ENCODE results near the gene PCDHGB2.
"Not testable (repeated sequence)": the region's sequence is repeated elsewhere in the genome, so short reads cannot be mapped to it uniquely, and the experiment has no call there.

The PCDHGB2 gene

DNA sequence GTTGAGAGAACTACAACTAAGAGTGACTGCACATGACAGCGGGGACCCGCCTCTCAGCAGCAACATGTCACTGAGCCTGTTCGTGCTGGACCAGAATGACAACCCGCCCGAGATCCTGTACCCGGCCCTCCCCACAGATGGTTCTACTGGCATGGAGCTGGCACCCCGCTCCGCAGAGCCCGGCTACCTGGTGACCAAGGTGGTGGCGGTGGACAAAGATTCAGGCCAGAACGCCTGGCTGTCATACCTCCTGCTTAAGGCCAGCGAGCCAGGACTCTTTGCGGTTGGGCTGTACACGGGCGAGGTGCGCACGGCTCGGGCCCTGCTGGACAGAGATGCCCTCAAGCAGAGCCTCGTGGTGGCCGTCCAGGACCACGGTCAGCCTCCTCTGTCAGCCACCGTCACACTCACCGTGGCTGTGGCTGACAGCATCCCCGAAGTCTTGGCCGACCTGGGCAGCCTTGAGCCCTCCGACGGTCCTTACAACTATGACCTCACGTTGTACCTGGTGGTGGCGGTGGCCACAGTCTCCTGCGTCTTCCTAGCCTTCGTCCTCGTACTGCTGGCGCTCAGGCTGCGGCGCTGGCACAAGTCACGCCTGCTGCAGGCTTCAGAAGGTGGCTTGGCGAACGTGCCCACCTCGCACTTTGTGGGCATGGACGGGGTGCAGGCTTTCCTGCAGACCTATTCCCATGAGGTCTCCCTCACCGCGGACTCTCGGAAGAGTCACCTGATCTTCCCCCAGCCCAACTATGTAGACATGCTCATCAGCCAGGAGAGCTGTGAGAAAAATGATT lies 24.9 kb downstream of the PCDHGB2 start:
- no peak overlapping the region for H3K27ac Mint-ChIP-seq
- no peak overlapping the region for H3K4me3 Mint-ChIP-seq
- peaks cover 26% of the 10 kb centered on the region for H3K27me3 Mint-ChIP-seq (ENCODE audit: low read depth)
- DNase-seq (ENCODE audit: low spot score): no peak
- H3K9me3 Mint-ChIP-seq: peaks cover 28% of the 10 kb centered on the region
- no peaks in the 10 kb centered on the region for H3K4me1 Mint-ChIP-seq (ENCODE audit: low read depth)
- H3K36me3 Mint-ChIP-seq (ENCODE audit: low read depth): no peaks in the 10 kb centered on the region

DNA sequence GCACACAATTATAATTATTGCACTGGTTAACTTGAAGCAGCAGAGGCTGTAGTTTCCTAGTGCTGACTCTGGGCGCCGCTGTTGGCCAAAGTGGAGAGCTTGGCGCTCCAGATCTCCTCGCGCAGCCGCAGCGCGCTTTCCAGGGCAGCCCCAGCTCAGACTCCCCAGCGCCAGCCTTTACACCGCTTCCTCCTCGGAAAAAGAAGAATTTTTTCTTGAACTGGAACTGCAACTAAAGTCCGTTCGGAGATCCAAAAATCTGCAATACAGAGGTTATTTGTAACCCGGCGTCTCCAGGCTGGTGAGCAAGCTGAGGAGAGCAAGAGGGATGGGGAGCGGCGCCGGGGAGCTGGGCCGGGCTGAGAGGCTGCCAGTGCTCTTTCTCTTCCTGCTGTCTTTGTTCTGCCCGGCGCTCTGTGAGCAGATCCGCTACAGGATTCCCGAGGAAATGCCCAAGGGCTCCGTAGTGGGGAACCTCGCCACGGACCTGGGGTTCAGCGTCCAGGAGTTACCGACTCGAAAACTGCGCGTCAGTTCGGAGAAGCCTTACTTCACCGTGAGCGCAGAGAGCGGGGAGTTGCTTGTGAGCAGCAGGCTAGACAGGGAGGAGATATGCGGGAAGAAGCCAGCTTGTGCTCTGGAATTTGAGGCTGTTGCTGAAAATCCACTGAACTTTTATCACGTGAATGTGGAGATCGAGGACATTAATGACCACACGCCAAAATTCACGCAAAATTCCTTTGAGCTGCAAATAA lies 27.9 kb downstream of the PCDHGB2 start, which contains the start of gene PCDHGB4:
TSS of gene PCDHGB4 (plus strand) at position 142 of the 755 bp plus-strand sequence. CDS start at position 329, 187 bp downstream.
- DNase-seq (ENCODE audit: low spot score); H3K27ac Mint-ChIP-seq: not testable (repeated sequence)
- H3K4me3 Mint-ChIP-seq: peak within 1 kb of the TSS; percentile 36

DNA sequence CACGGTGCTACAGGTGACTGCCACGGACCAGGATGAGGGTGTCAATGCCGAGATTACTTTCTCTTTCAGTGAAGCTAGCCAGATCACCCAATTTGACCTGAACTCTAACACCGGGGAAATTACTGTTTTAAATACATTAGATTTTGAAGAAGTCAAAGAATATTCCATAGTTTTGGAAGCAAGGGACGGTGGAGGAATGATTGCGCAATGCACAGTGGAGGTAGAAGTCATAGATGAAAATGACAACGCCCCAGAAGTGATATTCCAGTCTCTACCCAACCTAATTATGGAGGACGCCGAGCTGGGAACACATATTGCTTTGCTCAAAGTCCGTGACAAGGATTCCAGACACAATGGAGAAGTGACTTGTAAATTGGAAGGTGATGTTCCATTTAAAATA lies 28.9 kb downstream of the PCDHGB2 start:
- H3K36me3 Mint-ChIP-seq (ENCODE audit: low read depth): no peaks in the 10 kb centered on the region
- no peaks in the 10 kb centered on the region for H3K4me1 Mint-ChIP-seq (ENCODE audit: low read depth)
- peaks cover 36% of the 10 kb centered on the region for H3K9me3 Mint-ChIP-seq
- H3K27me3 Mint-ChIP-seq (ENCODE audit: low read depth): peaks cover 27% of the 10 kb centered on the region
- no peak overlapping the region for H3K27ac Mint-ChIP-seq
- H3K4me3 Mint-ChIP-seq: no peak overlapping the region
- no peak for DNase-seq (ENCODE audit: low spot score)

More for the DNA sequence above, 27.9 kb downstream of the PCDHGB2 start, which contains the start of gene PCDHGB4:
- H3K36me3 Mint-ChIP-seq (ENCODE audit: low read depth); H3K4me1 Mint-ChIP-seq (ENCODE audit: low read depth): not testable (repeated sequence)
- H3K27me3 Mint-ChIP-seq (ENCODE audit: low read depth): peaks cover 23% of the 10 kb centered on the region
- peaks cover 39% of the 10 kb centered on the region for H3K9me3 Mint-ChIP-seq

DNA sequence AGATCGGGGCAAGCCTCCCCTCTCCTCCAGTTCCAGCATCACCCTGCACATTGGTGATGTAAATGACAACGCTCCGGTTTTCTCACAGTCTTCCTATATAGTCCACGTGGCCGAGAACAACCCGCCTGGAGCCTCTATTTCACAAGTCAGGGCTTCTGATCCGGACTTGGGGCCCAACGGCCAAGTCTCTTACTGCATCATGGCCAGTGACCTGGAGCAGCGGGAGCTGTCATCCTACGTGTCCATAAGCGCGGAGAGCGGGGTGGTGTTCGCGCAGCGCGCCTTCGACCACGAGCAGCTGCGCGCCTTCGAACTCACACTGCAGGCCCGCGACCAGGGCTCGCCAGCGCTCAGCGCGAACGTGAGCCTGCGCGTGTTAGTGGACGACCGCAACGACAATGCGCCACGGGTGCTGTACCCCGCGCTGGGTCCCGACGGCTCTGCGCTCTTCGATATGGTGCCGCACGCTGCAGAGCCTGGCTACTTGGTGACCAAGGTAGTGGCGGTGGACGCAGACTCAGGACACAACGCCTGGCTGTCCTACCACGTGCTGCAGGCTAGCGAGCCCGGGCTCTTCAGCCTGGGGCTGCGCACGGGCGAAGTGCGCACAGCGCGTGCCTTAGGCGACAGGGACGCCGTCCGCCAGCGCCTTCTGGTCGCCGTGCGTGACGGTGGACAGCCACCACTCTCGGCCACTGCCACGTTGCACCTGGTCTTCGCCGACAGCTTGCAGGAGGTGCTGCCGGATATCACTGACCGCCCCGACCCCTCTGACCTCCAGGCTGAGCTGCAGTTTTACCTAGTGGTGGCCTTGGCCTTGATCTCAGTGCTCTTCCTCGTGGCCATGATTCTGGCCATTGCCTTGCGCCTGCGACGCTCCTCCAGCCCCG lies 29.6 kb downstream of the PCDHGB2 start:
- Mint-ChIP-seq H3K4me3 (no peak overlapping the region), H3K27me3 (ENCODE audit: low read depth) (peaks cover 24% of the 10 kb centered on the region), H3K9me3 (peaks cover 36% of the 10 kb centered on the region), H3K36me3 (ENCODE audit: low read depth) (no peaks in the 10 kb centered on the region), H3K4me1 (ENCODE audit: low read depth) (no peaks in the 10 kb centered on the region), H3K27ac (no peak overlapping the region)
- DNase-seq (ENCODE audit: low spot score): no peak

DNA sequence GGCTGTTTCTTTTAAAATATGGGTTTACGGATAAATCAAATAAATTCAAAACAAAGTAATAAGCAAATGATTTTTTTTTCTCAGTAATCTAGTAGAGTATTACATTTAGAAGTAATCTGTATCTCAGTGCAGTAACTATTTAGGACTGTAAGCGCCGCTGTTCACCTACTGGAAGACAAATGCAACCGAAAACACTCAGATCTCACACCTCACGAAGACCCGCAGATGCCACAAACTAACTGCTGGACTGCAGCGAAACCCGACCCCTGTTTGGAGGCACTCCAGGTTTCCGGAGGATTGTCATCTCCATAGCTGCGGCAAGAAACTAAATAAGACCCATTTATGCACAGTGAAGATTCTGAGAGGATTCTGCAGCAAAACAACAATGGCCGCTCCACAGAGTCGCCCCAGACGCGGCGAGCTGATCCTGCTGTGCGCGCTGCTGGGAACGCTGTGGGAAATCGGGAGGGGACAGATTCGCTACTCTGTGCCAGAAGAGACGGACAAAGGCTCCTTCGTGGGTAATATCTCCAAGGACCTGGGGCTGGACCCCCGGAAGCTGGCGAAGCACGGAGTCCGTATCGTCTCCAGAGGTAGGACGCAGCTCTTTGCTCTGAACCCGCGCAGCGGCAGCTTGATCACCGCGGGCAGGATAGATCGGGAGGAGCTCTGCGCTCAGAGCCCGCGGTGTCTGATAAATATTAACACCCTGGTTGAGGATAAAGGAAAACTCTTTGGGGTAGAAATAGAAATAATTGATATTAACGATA lies 32.8 kb downstream of the PCDHGB2 start, which contains the start of gene PCDHGA8:
TSS of gene PCDHGA8 (plus strand) at position 205 of the 770 bp plus-strand sequence. CDS start at position 386, 181 bp downstream.
- Mint-ChIP-seq H3K27me3 (ENCODE audit: low read depth) (peaks cover 21% of the 10 kb centered on the region), H3K27ac (no peak within 1 kb of the TSS), H3K36me3 (ENCODE audit: low read depth) (no peaks in the 10 kb centered on the region), H3K9me3 (peaks cover 37% of the 10 kb centered on the region), H3K4me3 (no peak within 1 kb of the TSS), H3K4me1 (ENCODE audit: low read depth) (no peaks in the 10 kb centered on the region)
- DNase-seq (ENCODE audit: low spot score): no peak

DNA sequence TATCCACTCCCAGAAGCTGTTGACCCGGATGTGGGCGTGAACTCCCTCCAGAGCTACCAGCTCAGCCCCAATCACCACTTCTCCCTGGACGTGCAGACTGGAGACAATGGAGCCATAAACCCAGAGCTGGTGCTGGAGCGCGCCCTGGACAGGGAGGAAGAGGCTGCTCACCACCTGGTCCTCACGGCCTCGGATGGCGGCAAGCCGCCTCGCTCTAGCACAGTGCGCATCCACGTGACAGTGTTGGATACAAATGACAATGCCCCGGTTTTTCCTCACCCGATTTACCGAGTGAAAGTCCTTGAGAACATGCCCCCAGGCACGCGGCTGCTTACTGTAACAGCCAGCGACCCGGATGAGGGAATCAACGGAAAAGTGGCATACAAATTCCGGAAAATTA lies 33.5 kb downstream of the PCDHGB2 start:
- Mint-ChIP-seq H3K9me3 (peaks cover 36% of the 10 kb centered on the region), H3K36me3 (ENCODE audit: low read depth) (no peaks in the 10 kb centered on the region), H3K4me1 (ENCODE audit: low read depth) (no peaks in the 10 kb centered on the region), H3K27ac (no peak overlapping the region), H3K27me3 (ENCODE audit: low read depth) (peaks cover 21% of the 10 kb centered on the region), H3K4me3 (no peak overlapping the region)
- DNase-seq (ENCODE audit: low spot score): no peak

DNA sequence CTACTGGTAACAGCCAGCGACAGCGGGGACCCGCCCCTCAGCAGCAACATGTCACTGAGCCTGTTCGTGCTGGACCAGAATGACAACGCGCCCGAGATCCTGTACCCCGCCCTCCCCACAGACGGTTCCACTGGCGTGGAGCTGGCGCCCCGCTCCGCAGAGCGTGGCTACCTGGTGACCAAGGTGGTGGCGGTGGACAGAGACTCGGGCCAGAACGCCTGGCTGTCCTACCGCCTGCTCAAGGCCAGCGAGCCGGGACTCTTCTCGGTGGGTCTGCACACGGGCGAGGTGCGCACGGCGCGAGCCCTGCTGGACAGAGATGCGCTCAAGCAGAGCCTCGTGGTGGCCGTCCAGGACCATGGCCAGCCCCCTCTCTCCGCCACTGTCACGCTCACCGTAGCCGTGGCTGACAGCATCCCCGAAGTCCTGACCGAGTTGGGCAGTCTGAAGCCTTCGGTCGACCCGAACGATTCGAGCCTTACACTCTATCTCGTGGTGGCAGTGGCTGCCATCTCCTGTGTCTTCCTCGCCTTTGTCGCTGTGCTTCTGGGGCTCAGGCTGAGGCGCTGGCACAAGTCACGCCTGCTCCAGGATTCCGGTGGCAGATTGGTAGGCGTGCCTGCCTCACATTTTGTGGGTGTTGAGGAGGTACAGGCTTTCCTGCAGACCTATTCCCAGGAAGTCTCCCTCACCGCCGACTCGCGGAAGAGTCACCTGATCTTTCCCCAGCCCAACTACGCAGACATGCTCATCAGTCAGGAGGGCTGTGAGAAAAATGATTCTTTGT lies 34.8 kb downstream of the PCDHGB2 start:
- Mint-ChIP-seq H3K27me3 (ENCODE audit: low read depth) (peaks cover 27% of the 10 kb centered on the region), H3K9me3 (peaks cover 34% of the 10 kb centered on the region)
- H3K4me3 Mint-ChIP-seq; DNase-seq (ENCODE audit: low spot score); H3K27ac Mint-ChIP-seq; H3K36me3 Mint-ChIP-seq (ENCODE audit: low read depth); H3K4me1 Mint-ChIP-seq (ENCODE audit: low read depth): not testable (repeated sequence)

DNA sequence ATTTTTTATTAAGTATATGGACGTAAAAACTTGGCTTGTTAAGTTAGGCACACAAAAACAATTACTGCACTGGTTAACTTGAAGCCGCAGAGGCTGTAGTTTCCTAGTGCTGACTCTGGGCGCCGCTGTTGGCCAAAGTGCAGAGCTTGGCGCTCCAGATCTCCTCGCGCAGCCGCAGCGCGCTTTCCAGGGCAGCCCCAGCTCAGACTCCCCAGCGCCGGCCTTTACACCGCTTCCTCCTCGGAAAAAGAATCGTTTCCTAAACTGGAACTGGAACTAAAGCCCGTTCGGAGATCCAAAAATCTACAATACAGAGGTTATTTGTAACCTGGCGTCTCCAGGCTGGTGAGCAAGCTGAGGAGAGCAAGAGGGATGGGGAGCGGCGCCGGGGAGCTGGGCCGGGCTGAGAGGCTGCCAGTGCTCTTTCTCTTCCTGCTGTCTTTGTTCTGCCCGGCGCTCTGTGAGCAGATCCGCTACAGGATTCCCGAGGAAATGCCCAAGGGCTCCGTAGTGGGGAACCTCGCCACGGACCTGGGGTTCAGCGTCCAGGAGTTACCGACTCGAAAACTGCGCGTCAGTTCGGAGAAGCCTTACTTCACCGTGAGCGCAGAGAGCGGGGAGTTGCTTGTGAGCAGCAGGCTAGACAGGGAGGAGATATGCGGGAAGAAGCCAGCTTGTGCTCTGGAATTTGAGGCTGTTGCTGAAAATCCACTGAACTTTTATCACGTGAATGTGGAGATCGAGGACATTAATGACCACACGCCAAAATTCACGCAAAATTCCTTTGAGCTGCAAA lies 38.2 kb downstream of the PCDHGB2 start, which contains the start of gene PCDHGB5:
TSS of gene PCDHGB5 (plus strand) at position 192 of the 796 bp plus-strand sequence. CDS start at position 373, 181 bp downstream.
- not testable (repeated sequence) for H3K4me1 Mint-ChIP-seq (ENCODE audit: low read depth); H3K36me3 Mint-ChIP-seq (ENCODE audit: low read depth); H3K27ac Mint-ChIP-seq; DNase-seq (ENCODE audit: low spot score)
- Mint-ChIP-seq H3K9me3 (peaks cover 30% of the 10 kb centered on the region), H3K27me3 (ENCODE audit: low read depth) (peaks cover 34% of the 10 kb centered on the region), H3K4me3 (peak within 1 kb of the TSS; percentile 63)

DNA sequence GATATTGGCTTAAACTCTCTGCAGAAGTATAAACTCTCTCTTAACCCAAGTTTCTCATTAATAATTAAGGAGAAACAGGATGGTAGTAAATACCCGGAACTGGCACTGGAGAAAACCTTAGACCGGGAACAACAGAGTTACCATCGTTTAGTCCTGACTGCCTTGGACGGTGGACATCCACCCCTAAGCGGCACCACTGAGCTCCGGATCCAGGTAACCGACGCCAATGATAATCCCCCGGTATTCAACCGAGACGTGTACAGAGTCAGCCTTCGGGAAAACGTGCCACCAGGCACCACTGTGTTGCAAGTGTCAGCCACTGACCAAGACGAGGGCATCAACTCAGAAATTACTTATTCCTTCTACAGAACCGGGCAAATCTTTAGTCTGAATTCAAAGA lies 38.8 kb downstream of the PCDHGB2 start:
- no peak overlapping the region for H3K27ac Mint-ChIP-seq
- no peak for DNase-seq (ENCODE audit: low spot score)
- peaks cover 35% of the 10 kb centered on the region for H3K27me3 Mint-ChIP-seq (ENCODE audit: low read depth)
- H3K4me3 Mint-ChIP-seq: peak overlapping the region; percentile 14
- no peaks in the 10 kb centered on the region for H3K36me3 Mint-ChIP-seq (ENCODE audit: low read depth)
- H3K4me1 Mint-ChIP-seq (ENCODE audit: low read depth): no peaks in the 10 kb centered on the region
- peaks cover 26% of the 10 kb centered on the region for H3K9me3 Mint-ChIP-seq

DNA sequence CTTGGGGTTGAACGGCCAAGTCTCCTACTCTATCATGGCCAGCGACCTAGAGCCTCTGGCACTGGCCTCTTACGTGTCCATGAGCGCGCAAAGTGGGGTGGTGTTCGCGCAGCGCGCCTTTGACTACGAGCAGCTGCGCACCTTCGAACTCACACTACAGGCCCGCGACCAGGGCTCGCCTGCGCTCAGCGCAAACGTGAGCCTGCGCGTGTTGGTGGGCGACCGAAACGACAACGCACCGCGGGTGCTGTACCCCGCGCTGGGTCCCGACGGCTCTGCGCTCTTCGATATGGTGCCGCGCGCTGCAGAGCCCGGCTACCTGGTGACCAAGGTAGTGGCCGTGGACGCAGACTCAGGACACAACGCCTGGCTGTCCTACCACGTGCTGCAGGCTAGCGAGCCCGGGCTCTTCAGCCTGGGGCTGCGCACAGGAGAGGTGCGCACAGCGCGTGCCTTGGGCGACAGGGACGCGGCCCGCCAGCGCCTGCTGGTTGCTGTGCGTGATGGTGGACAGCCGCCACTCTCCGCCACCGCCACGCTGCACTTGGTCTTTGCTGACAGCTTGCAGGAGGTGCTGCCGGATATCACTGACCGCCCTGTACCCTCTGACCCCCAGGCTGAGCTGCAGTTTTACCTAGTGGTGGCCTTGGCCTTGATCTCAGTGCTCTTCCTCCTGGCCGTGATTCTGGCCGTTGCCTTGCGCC lies 39.9 kb downstream of the PCDHGB2 start:
- no peak overlapping the region for H3K4me3 Mint-ChIP-seq

DNA sequence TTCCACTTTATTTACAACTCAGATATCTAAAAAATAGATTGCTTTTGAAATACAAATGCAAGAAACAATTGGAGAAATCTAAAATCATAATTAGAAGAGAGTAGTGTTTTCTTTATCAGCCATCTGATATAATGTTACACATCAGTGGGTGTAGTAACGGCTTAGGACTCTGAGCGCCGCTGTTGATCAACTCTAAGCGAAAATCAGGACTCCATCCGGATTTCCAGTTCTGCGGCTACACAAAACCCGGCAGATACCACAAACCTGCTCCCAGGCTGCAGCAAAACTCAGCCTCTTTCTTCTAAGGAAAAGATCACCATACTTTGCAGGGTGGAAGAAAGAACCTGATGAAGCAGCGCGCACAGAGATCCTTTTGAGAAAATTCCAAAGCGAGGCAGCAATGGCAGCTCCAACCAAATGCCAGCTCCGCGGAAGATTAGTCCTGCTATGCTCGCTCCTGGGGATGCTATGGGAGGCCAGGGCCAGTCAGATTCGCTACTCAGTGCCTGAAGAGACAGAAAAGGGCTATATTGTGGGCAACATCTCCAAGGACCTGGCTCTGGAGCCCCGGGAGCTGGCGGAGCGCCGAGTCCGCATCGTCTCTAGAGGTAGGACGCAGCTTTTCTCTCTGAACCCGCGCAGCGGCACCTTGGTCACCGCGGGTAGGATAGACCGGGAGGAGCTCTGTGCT lies 42.9 kb downstream of the PCDHGB2 start, which contains the start of gene PCDHGA9:
TSS of gene PCDHGA9 (plus strand) at position 226 of the 691 bp plus-strand sequence. CDS start at position 401, 175 bp downstream.
- Mint-ChIP-seq H3K4me3 (no peak within 1 kb of the TSS), H3K9me3 (peaks cover 14% of the 10 kb centered on the region), H3K4me1 (ENCODE audit: low read depth) (no peaks in the 10 kb centered on the region), H3K27me3 (ENCODE audit: low read depth) (peaks cover 43% of the 10 kb centered on the region), H3K27ac (no peak within 1 kb of the TSS), H3K36me3 (ENCODE audit: low read depth) (no peaks in the 10 kb centered on the region)
- DNase-seq (ENCODE audit: low spot score): no peak

More for the DNA sequence above, 39.9 kb downstream of the PCDHGB2 start:
- no peaks in the 10 kb centered on the region for H3K36me3 Mint-ChIP-seq (ENCODE audit: low read depth)
- no peaks in the 10 kb centered on the region for H3K4me1 Mint-ChIP-seq (ENCODE audit: low read depth)
- H3K27ac Mint-ChIP-seq: peak overlapping the region; percentile 64
- H3K27me3 Mint-ChIP-seq (ENCODE audit: low read depth): peaks cover 38% of the 10 kb centered on the region
- DNase-seq (ENCODE audit: low spot score): no peak
- H3K9me3 Mint-ChIP-seq: peaks cover 19% of the 10 kb centered on the region
